NCI-H1417 treated with DMSO at 0.1 percent for 48 hours (cell line): ENCODE results near the gene BCL2L14.

Experiments
- DNase-seq: peaks from one replicate; lab custom pipeline; 2025; lab: John Stamatoyannopoulos, UW

Gene BCL2L14

GRCh38 chr12:12054993-12055392 lies 15.7 kb upstream of the BCL2L14 start:
- no peak for DNase-seq

- no peak for DNase-seq
Observed at GRCh38 chr12:12056951-12057350, 13.8 kb upstream of the BCL2L14 start.

DNA sequence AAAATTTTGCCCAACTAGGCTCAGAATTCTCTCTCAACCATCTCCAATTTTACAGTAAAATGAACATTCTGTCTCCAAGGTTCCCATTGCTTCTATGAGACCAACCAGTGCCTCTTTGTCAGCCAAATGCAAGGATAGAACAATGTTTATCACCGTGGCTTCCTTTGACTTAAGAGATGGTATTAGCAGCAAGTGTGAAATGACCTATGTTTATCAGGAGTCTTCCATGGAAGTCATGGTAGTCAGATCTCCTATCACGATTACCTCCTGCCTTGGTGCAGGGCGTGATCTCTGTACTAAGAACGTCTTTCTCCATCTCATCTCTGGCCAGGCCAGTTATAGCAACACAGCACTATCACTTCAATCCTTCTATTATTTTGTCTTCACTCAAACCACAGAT lies 6.1 kb upstream of the BCL2L14 start:
- no peak for DNase-seq

DNA sequence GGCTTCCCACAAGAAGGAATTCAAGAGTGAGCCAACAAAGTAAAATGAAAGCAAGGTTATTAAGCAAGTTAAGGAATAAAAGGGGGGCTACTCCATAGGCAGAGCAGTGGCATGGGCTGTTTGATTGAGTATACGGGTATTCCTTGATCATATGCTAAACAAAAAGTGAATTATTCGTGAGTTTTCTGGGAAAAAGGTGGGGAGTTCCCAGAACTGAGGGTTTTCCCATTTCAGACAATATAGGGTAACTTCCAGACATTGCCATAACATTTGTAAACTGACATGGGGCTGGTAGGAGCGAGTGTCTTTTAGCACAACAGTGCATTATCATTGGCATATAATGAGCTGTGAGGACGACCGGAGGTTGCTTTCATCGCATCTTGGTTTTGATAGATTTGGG lies 2.0 kb upstream of the BCL2L14 start:
- no peak for DNase-seq

GRCh38 chr12:12069821-12070548 lies 754 bp upstream of the BCL2L14 start:
- no peak for DNase-seq

DNA sequence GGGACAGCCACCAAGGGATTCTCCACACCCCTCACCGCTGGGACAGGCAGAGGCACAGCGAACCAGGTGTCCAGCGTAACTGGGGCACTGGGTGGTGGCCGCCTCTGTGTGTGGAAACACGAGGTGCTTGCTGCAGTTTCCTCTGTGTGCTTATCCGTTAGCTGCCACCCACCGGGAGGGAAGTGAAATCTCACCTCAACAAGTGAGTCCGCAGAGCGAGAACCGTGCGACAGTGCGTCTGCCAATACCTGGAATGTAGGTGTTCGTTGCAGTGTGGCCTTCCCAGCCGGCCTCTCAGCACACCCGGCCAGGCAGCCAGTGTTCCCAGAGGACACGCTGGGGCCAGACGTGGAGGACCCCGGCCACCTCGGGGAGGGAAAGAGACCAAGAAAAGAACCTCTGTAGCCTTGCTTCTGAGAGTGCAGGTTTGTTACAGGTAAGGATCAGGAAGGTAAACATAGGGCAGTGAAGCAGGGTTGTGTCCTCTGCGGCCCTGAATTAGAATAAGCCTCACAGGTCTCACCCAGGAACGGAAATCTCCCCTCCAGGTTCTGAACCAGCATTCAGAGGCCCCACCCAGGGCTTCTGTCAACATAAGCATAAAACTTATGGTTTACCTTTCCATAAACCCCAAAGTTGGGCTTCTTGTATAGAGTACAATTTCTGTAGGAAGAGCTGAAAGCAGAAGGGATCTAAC lies 1.5 kb downstream of the BCL2L14 start:
- DNase-seq, result no peak

GRCh38 chr12:12079291-12079690 lies 8.6 kb downstream of the BCL2L14 start:
- no peak for DNase-seq

DNA sequence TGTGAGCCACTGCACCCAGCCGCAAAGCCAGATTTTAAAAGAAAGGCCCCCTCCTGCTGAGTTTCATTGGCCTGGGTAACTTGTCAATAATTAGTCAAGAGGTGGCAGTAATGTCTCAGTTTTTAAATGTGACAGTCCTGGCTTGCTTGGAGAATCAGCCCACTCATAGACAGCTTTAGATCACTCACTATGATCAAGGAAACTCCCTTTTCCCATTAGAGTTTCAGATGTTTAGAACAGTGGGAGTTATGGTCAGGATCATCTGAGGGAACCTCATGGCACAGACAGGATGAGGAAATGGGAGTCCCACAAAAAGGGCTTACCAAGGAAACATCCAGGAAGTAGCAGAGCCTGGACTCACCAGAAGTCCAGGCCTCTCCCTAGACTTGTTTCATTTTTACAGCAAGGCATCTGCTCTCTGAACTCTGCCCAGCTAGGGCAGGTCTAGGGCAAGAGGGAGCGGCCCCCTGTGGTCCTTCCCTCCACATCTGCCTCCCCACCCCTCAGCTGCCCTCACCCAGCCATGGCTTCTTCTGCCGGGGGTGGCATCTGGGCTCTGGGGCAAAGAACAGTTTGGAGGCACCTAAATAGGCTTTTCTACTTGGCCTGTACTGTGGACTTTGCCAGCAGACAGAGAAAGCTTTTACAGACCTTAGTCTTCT lies 11.2 kb downstream of the BCL2L14 start:
- DNase-seq, result no peak

DNA sequence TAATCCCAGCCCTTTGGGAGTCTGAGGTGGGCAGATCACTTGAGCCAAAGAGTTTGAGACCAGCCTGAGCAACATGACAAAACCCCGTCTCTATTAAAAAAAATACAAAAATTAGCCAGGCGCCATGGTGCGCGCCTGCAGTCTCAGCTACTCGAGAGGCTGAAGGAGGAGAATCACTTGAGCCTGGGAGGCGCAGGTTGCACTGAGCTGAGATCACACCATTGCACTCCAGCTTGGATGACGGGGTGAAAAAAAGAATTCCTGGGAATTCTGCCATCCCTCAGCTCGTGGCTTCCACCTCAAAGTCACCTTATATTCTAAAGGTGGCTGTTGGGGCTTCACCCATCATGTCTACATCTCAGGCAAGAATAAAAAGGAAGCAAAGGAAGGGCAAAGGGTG lies 12.9 kb downstream of the BCL2L14 start:
- DNase-seq, result no peak

GRCh38 chr12:12086362-12086761 lies 15.6 kb downstream of the BCL2L14 start:
- DNase-seq, result no peak

- DNase-seq, result no peak
Observed at GRCh38 chr12:12086973-12087692, 16.4 kb downstream of the BCL2L14 start.

DNA sequence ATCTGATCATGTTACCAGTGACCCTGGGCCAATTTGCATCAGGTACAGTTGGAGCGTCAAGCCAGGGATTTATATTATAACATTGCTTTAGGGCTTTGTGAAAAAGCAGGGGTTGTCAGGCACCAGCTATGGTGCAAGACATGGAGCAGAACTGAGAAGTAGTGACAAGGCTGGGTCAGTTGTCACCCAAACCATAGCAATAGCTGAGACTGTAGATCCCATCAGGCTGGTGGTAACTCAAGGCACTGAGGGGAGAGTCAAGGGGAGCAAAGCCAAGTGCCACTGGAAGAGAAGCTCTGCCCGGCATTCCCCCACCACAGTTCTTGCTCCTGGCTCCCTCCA lies 16.9 kb downstream of the BCL2L14 start:
- DNase-seq, result no peak

DNA sequence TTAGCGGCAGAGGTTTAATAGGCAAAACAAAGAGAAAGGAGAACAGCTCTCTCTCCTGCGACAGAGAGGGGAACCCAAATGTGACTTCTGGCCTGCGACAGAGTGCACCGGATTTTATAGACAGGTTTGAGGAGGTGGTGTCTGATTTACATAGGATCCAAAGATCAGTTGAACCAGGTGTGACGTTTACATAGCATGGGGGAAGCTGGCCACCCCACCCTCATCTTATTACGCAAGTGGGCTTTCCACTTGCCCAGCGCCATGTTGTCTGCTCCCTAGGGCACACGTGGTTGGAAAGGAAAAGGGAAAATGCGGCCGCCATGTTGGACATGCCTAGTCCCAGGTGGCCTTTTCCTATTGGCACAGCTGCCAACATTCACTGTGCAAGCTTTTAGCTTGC lies 17.4 kb downstream of the BCL2L14 start:
- no peak for DNase-seq

DNA sequence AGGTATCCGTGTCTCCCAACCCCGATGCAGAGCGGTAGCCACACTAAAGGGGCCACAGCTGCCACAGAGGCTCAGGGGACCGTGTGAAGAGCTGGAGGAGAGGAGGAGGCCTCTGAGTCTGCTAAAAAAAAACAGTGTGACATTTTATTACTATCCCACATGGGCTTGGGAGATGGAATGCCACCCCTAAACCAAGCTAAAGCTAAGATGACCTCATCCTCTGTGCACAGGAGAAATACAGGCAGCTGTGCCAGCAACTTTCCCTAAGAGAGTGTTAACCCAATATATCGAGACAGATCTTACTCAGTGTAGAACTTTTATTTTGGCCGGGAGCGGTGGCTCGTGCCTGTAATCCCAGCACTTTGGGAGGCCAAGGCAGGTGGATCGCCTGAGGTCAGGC lies 18.0 kb downstream of the BCL2L14 start:
- DNase-seq, result no peak

DNA sequence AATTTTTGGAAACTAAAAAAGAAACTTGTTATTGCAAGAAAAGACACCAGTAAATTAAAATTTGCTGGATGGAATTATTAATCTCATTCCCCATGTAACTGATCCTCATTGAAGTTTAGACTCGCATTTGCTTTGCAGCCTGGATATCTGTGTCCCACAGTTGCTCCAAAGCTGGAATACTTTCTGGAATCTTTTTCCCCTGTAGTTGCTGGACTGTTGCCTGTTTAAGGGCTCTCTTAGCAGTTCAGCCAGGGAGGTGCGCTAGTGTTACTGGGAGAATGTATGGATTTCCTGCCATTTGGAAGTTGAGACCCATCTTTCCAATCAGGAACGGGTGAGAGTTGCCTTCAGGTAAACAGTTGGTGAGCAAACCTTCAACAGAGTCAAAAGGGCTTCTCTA lies 20.3 kb downstream of the BCL2L14 start:
- DNase-seq, result no peak

DNA sequence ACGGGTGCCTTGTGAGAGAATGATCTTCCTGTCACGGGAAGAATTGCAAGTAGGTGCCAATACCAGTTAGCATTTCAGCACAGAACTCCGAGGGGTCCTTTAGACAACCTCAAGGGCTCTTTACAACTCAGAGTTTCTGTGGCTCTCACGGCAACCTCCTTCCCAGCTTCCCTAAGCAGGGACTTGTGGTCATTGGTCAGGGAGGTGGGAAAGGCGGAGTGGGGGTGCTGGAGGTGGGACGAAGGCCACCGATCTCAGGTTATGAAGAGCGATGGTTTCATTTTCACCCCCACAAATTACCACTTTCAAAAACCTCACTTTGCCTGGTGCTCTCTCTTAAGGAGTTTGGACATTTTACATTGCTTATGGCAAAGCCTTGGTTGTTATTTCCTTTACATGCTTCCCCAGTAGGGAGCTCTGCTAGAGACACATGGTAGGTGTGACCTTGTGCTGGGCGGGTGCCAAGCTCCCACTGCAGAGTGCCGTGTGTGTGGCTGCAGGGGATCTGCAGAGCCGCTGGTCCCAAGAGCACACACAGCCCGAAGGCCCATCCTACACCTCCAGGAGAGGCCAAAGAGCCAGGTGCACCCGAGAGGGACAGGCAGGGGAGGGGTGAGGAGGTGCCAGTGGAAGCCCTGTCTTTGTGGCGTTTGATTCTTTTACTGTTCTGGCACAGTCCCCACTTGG lies 21.4 kb downstream of the BCL2L14 start:
- no peak for DNase-seq

- DNase-seq, result no peak
Observed at GRCh38 chr12:12094481-12094880, 23.7 kb downstream of the BCL2L14 start.

DNA sequence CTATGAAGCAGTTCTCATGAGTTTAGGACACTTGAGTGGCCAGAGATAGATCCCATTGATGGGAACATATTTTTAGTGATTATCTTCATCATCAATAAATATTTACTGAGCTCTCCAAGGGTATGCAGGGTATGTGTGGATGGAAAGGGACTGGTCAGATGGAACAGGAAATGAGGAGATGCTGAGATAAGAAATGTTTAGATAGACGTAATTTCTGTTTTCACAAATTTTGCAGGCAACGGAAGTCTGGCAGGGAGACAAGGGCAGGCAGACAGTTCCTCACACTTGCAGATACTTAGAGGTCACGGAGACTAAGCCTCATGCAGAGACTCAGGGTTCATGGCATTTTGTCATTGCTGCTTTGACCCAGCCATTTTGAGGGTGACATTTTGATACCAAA lies 24.3 kb downstream of the BCL2L14 start:
- DNase-seq, result no peak

DNA sequence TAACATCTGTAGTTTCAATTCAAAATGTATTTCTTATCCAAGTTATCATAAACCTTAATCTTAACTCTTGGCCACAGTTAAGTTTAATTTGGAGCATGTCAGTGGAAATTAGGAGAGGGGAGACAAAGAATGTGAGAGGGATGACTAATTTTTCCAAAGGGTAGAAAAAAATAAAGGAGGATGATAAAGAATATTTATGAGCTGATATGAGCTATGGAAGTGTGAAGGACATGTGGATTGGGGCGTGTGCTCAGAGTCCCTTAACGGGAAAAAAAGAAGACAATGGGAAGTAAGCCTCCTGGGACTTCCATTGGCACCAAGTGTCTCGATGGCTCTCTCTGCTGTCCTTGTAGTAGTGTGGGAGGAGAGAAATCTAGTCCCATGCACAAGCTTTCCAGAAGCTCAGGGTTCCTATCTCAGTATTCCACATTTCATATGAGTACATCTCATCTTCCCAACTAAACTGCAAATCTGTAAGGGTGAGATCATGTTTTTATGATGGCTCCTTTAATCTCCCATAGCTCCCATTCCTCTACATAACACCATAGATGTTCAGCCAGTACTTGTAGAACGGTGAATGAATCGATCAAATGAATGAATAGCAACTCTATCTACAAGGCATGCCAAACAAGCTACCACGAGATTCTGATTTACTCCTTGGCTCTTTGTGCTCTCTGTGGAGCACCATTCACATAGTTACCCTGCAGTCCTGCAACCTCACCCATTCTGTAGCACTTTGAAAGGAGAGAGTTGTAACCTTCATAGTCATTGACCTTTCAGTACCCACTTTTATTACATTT lies 27.4 kb downstream of the BCL2L14 start:
- DNase-seq, result no peak

- no peak for DNase-seq
Observed at GRCh38 chr12:12098691-12099015, 27.9 kb downstream of the BCL2L14 start.

GRCh38 chr12:12099102-12099501 lies 28.4 kb downstream of the BCL2L14 start:
- no peak for DNase-seq

- DNase-seq, result no peak
Observed at GRCh38 chr12:12107678-12108077, 36.9 kb downstream of the BCL2L14 start.
